Calu3 (cell line): Measurements from ENCODE around the gene PLD3. TPM values are rescaled to one million over a fixed set of nuclear protein-coding genes. Genes with fewer than 3 reads are reported as not detected.

ENCODE experiments used
- BruUV-seq: library from RNA; stranded (reverse); fragments of 400-500 nt; replicated peaks from 2 replicates; lab custom pipeline; 2021; lab: Mats Ljungman, UMichigan
- CTCF ChIA-PET: fragments of 300-600 bp; sonication (Branson Sonifier 250); formaldehyde crosslinking; loops from one replicate; lab custom pipeline; 2022; ENCODE audit warnings: antibody characterized with exemption; lab: Charles Lee
- DNase-seq: peaks from one replicate; pipeline ENCODE4 v3.0.0; 2022
- H3K27ac Mint-ChIP-seq: one replicate; pipeline ENCODE4 v1.8.0; 2022; ENCODE audit warnings: mixed read lengths; ENCODE audit not compliant: unreplicated experiment
- H3K27me3 Mint-ChIP-seq: one replicate; pipeline ENCODE4 v1.8.0; 2022; ENCODE audit warnings: mixed read lengths; ENCODE audit not compliant: unreplicated experiment
- H3K36me3 Mint-ChIP-seq: one replicate; pipeline ENCODE4 v1.8.0; 2022; ENCODE audit warnings: mild to moderate bottlenecking, moderate library complexity, mixed read lengths; ENCODE audit not compliant: insufficient read depth, unreplicated experiment
- H3K4me1 Mint-ChIP-seq: one replicate; pipeline ENCODE4 v1.8.0; 2022; ENCODE audit warnings: mild to moderate bottlenecking, low read depth, mixed read lengths; ENCODE audit not compliant: unreplicated experiment
- H3K4me3 Mint-ChIP-seq: one replicate; pipeline ENCODE4 v1.8.0; 2022; ENCODE audit warnings: mild to moderate bottlenecking, low read depth, moderate library complexity, mixed read lengths; ENCODE audit not compliant: unreplicated experiment
- H3K9me3 Mint-ChIP-seq: one replicate; pipeline ENCODE4 v1.8.0; 2022; ENCODE audit warnings: low read depth, mixed read lengths; ENCODE audit not compliant: unreplicated experiment
- CTCF ChIP-seq: fragments of 200-600 bp; IDR thresholded peaks from one replicate; pipeline ENCODE4 v1.8.0; 2022; ENCODE audit warnings: antibody characterized with exemption; ENCODE audit not compliant: unreplicated experiment
- intact Hi-C: fragments of 100-400 bp; cut with micrococcal nuclease; formaldehyde crosslinking; loops from one replicate; pipeline ENCODE4 v1.10.0; 2022; ENCODE audit not compliant: unreplicated experiment
- total RNA-seq: library from RNA; stranded (reverse); gene quantifications from 2 replicates; pipeline ENCODE4 v1.2.3, GENCODE V29; 2022

The PLD3 gene
- total RNA-seq, 1 experiment from 2014 or later: 184 TPM

GRCh38 chr19:40303765-40304164, 44.7 kb upstream of the PLD3 start:
- Mint-ChIP-seq H3K36me3 (no peaks in the 10 kb centered on the region), H3K4me3 (no peak overlapping the region), H3K4me1 (no peaks in the 10 kb centered on the region), H3K9me3 (no peaks in the 10 kb centered on the region), H3K27ac (no peak overlapping the region), H3K27me3 (no peaks in the 10 kb centered on the region)
- intact Hi-C loops: loop anchor here (10.0 kb wide), 3 partner anchors 141 to 331 kb away; partner anchors contain the start of gene SERTAD3
- CTCF ChIA-PET: interaction anchor here (0.7 kb wide), 1 partner anchor 17 kb away, joined by 3 read pairs; no protein-coding TSS in a partner anchor
- TF ChIP-seq CTCF: no peak
- no peak for DNase-seq
- BruUV-seq: no TSS peak

- BruUV-seq: no TSS peak
- no peaks in the 10 kb centered on the region for H3K27me3 Mint-ChIP-seq
- H3K4me1 Mint-ChIP-seq: no peaks in the 10 kb centered on the region
- intact Hi-C loops: loop anchor here (10.0 kb wide), 3 partner anchors 140 to 330 kb away; partner anchors contain the start of gene SERTAD3
- no peak for DNase-seq
- no peaks in the 10 kb centered on the region for H3K36me3 Mint-ChIP-seq
- H3K9me3 Mint-ChIP-seq: no peaks in the 10 kb centered on the region
- CTCF ChIA-PET: interaction anchor here (1.3 kb wide), 1 partner anchor 217 kb away, joined by 4 read pairs; no protein-coding TSS in a partner anchor
- no peak overlapping the region for H3K4me3 Mint-ChIP-seq
- no peak overlapping the region for H3K27ac Mint-ChIP-seq
- no peak for TF ChIP-seq CTCF
These were observed 44.2 kb upstream of the PLD3 start for GRCh38 chr19:40304306-40304705.

GRCh38 chr19:40305403-40305802, 43.1 kb upstream of the PLD3 start:
- no peaks in the 10 kb centered on the region for H3K4me1 Mint-ChIP-seq
- BruUV-seq: no TSS peak
- H3K4me3 Mint-ChIP-seq: no peak overlapping the region
- peak; percentile 83 for DNase-seq
- CTCF ChIA-PET: interaction anchor here (0.6 to 1.3 kb wide), 28 partner anchors 9 to 473 kb away, joined by 3 to 14 read pairs (median 4); partner anchors contain the start of genes AKT2, BLVRB and RAB4B
- no peaks in the 10 kb centered on the region for H3K9me3 Mint-ChIP-seq
- no peaks in the 10 kb centered on the region for H3K27me3 Mint-ChIP-seq
- no peaks in the 10 kb centered on the region for H3K36me3 Mint-ChIP-seq
- intact Hi-C loops: loop anchor here (10.0 kb wide), 3 partner anchors 139 to 329 kb away; partner anchors contain the start of gene SERTAD3
- TF ChIP-seq CTCF: peak; percentile 88
- no peak overlapping the region for H3K27ac Mint-ChIP-seq

GRCh38 chr19:40309666-40310065, 38.8 kb upstream of the PLD3 start:
- Mint-ChIP-seq H3K4me3 (no peak overlapping the region), H3K36me3 (peaks cover 4% of the 10 kb centered on the region), H3K4me1 (no peaks in the 10 kb centered on the region), H3K27ac (no peak overlapping the region), H3K27me3 (no peaks in the 10 kb centered on the region), H3K9me3 (no peaks in the 10 kb centered on the region)
- intact Hi-C loops: loop anchor here (10.0 kb wide), 3 partner anchors 135 to 325 kb away; partner anchors contain the start of gene SERTAD3
- TF ChIP-seq CTCF: no peak
- DNase-seq: no peak
- no TSS peak for BruUV-seq
- CTCF ChIA-PET: interaction anchor here (0.6 kb wide), 2 partner anchors 20 to 846 kb away, joined by 3 to 5 read pairs; no protein-coding TSS in a partner anchor
